Gastrocnemius medialis (tissue), 4 donors: ENCODE results near the gene TMEM253.

Source experiments
- POLR2A ChIP-seq, 2 donors: fragments of 450-650 bp; IDR thresholded peaks; one replicate each; pipeline ENCODE4 v1.6.1; 2017; ENCODE audit warnings: antibody characterized with exemption in 2 of 2, mild to moderate bottlenecking in 2 of 2, moderate library complexity in 2 of 2
- TF ChIP-seq, protein P1 (sequence below), 5 experiments: fragments of 450-650 bp in 3 of 5; fragments of 200-600 bp in 2 of 5; sonication (generic) in 2 of 5; IDR thresholded peaks in 4 of 5; conservative IDR thresholded peaks in 1 of 5; 1 replicate in 4 of 5; 2 replicates in 1 of 5; pipeline ENCODE4 v1.5.1; 2016 to 2019; ENCODE audit warnings: antibody characterized with exemption in 5 of 5, mild to moderate bottlenecking in 3 of 5, moderate library complexity in 3 of 5

DNA sequence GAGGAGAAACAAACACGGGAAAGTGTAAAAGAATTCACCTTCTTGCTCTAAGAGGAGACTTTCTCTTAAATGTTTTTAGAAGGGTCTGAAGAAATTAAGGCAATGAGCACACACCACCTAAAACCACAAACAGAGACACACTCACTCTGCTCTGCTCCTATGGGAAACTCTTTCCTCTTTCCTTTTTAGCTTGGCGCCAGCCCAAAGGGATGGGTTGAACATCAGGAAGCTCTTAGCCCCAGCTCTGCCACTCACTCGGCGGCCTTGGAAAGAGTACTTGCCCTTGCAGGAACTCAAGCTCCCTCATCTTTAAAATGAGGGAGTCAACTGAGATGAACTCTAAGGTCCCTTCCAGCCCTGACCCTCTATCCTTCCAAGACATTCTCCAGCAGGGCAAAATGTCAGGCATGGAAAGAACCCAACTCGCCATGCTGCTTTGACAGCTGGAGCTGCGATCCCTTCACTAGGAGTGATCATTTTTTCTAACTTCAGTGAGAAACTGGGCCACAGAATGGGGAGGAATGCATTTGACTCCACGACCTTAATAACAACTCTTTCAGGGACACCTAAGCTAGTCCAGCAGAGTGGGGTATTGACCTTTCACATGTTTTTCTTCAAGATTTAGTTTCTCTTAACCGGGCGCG lies 44.2 kb upstream of the TMEM253 start:
- TF ChIP-seq, protein P1, sequence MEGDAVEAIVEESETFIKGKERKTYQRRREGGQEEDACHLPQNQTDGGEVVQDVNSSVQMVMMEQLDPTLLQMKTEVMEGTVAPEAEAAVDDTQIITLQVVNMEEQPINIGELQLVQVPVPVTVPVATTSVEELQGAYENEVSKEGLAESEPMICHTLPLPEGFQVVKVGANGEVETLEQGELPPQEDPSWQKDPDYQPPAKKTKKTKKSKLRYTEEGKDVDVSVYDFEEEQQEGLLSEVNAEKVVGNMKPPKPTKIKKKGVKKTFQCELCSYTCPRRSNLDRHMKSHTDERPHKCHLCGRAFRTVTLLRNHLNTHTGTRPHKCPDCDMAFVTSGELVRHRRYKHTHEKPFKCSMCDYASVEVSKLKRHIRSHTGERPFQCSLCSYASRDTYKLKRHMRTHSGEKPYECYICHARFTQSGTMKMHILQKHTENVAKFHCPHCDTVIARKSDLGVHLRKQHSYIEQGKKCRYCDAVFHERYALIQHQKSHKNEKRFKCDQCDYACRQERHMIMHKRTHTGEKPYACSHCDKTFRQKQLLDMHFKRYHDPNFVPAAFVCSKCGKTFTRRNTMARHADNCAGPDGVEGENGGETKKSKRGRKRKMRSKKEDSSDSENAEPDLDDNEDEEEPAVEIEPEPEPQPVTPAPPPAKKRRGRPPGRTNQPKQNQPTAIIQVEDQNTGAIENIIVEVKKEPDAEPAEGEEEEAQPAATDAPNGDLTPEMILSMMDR (IDR thresholded peaks at IDR 0.05 in 4 of 5, conservative IDR thresholded peaks at IDR 0.05 in 1 of 5) = no peak
- no peak for TF ChIP-seq POLR2A (IDR thresholded peaks at IDR 0.05)
